Activated CD8-positive, alpha-beta memory T cell treated with anti-CD3 and anti-CD28 coated beads, Interleukin-2, amount 50 U/mL, for 4 hours (primary cell): ENCODE results near the gene METTL9.
"Not testable (repeated sequence)": the region's sequence is repeated elsewhere in the genome, so short reads cannot be mapped to it uniquely, and the experiment has no call there.

Experiments
- DNase-seq: peaks from one replicate; pipeline ENCODE4 v3.0.0-alpha.2; 2020

The METTL9 gene

GRCh38 chr16:21667575-21667974 lies 68.2 kb downstream of the METTL9 start:
- DNase-seq = no peak

GRCh38 chr16:21673469-21673868 lies 74.1 kb downstream of the METTL9 start:
- DNase-seq = no peak

GRCh38 chr16:21674456-21674855 lies 75.1 kb downstream of the METTL9 start:
- not testable (repeated sequence) for DNase-seq

GRCh38 chr16:21680714-21681113 lies 81.3 kb downstream of the METTL9 start:
- DNase-seq = not testable (repeated sequence)

GRCh38 chr16:21683184-21683583 lies 83.8 kb downstream of the METTL9 start:
- DNase-seq = no peak

- peak; percentile 26 for DNase-seq
Observed at GRCh38 chr16:21684199-21684598, 84.8 kb downstream of the METTL9 start.

- DNase-seq = no peak
Observed at GRCh38 chr16:21685034-21685455, 85.7 kb downstream of the METTL9 start.

GRCh38 chr16:21689107-21689506 lies 89.7 kb downstream of the METTL9 start:
- DNase-seq = no peak

GRCh38 chr16:21690967-21691366 lies 91.6 kb downstream of the METTL9 start:
- DNase-seq = not testable (repeated sequence)

- no peak for DNase-seq
Observed at GRCh38 chr16:21694609-21695008, 95.2 kb downstream of the METTL9 start.

GRCh38 chr16:21697032-21697431 lies 97.7 kb downstream of the METTL9 start:
- DNase-seq = no peak

GRCh38 chr16:21698169-21699032 lies 99.0 kb downstream of the METTL9 start:
- no peak for DNase-seq

- DNase-seq = no peak
Observed at GRCh38 chr16:21701271-21701670, 101.9 kb downstream of the METTL9 start.

- no peak for DNase-seq
Observed at GRCh38 chr16:21702276-21702675, 102.9 kb downstream of the METTL9 start.

- DNase-seq = no peak
Observed at GRCh38 chr16:21703156-21703555, 103.8 kb downstream of the METTL9 start.

- DNase-seq = no peak
Observed at GRCh38 chr16:21703589-21704174, 104.3 kb downstream of the METTL9 start.

- no peak for DNase-seq
Observed at GRCh38 chr16:21704266-21704665, 104.9 kb downstream of the METTL9 start.

GRCh38 chr16:21704733-21705132 lies 105.4 kb downstream of the METTL9 start:
- no peak for DNase-seq
